HG03103 (cell line): Measurements from ENCODE around the gene PMFBP1.

ENCODE experiments used
- ATAC-seq: cut with Tn5 transposase; IDR thresholded peaks from one replicate; pipeline ENCODE4 v1.9.1; 2021; ENCODE audit warnings: low read depth; ENCODE audit not compliant: unreplicated experiment

The PMFBP1 gene

GRCh38 chr16:72137380-72138063 is 34.4 kb downstream of the PMFBP1 start:
- ATAC-seq = no peak

- ATAC-seq = no peak
Measured at GRCh38 chr16:72134507-72134906, 37.4 kb downstream of the PMFBP1 start.

- no peak for ATAC-seq
Measured at GRCh38 chr16:72132726-72133125, 39.2 kb downstream of the PMFBP1 start.

GRCh38 chr16:72131036-72131435 is 40.9 kb downstream of the PMFBP1 start:
- no peak for ATAC-seq

GRCh38 chr16:72129976-72130656 is 41.8 kb downstream of the PMFBP1 start:
- no peak for ATAC-seq

- ATAC-seq = no peak
Measured at GRCh38 chr16:72128701-72129100, 43.3 kb downstream of the PMFBP1 start.

- no peak for ATAC-seq
Measured at GRCh38 chr16:72126429-72126765, 45.6 kb downstream of the PMFBP1 start.

GRCh38 chr16:72125635-72126428 is 46.1 kb downstream of the PMFBP1 start:
- ATAC-seq = no peak

GRCh38 chr16:72124761-72125634 is 47.0 kb downstream of the PMFBP1 start:
- ATAC-seq = peak; percentile 75

- no peak for ATAC-seq
Measured at GRCh38 chr16:72124148-72124547, 47.8 kb downstream of the PMFBP1 start.

GRCh38 chr16:72123426-72123825 is 48.5 kb downstream of the PMFBP1 start:
- ATAC-seq = no peak

- no peak for ATAC-seq
Measured at GRCh38 chr16:72122916-72123315, 49.0 kb downstream of the PMFBP1 start.

GRCh38 chr16:72122308-72122707 is 49.6 kb downstream of the PMFBP1 start:
- no peak for ATAC-seq

- no peak for ATAC-seq
Measured at GRCh38 chr16:72120026-72120425, 51.9 kb downstream of the PMFBP1 start.

- no peak for ATAC-seq
Measured at GRCh38 chr16:72113616-72113945, 58.4 kb downstream of the PMFBP1 start.

- no peak for ATAC-seq
Measured at GRCh38 chr16:72112906-72113615, 58.9 kb downstream of the PMFBP1 start.

- ATAC-seq = no peak
Measured at GRCh38 chr16:72112452-72112792, 59.5 kb downstream of the PMFBP1 start.

- no peak for ATAC-seq
Measured at GRCh38 chr16:72111657-72112451, 60.1 kb downstream of the PMFBP1 start.
